Vagina (tissue), 2 donors: Measurements from ENCODE around the gene RIIAD1.

Experiments used
- CTCF ChIP-seq, 3 experiments: fragments of 450-650 bp in 2 of 3; fragments of 200-600 bp in 1 of 3; sonication (generic) in 1 of 3; IDR thresholded peaks; one replicate each; pipeline ENCODE4 v1.5.1; 2017 to 2019; ENCODE audit warnings: antibody characterized with exemption in 3 of 3, mild to moderate bottlenecking in 2 of 3, moderate library complexity in 2 of 3
- POLR2A ChIP-seq, 2 donors: fragments of 450-650 bp; IDR thresholded peaks; one replicate each; pipeline ENCODE4 v1.6.1; 2017; ENCODE audit warnings: antibody characterized with exemption in 2 of 2, mild to moderate bottlenecking in 2 of 2, moderate library complexity in 2 of 2
- POLR2AphosphoS5 ChIP-seq, 2 donors: sonication (generic); formaldehyde crosslinking; IDR thresholded peaks; one replicate each; pipeline ENCODE4 v1.9.0; 2017; ENCODE audit warnings: antibody characterized with exemption in 2 of 2, mild to moderate bottlenecking in 2 of 2, low read depth in 1 of 2; ENCODE audit not compliant: insufficient read depth in 1 of 2

GRCh38 chr1:151737479-151737878, 16.2 kb downstream of the RIIAD1 start:
- no peak for TF ChIP-seq CTCF (IDR thresholded peaks at IDR 0.05)
- no peak for TF ChIP-seq POLR2A (IDR thresholded peaks at IDR 0.05)
- no peak for TF ChIP-seq POLR2AphosphoS5 (IDR thresholded peaks at IDR 0.05; ENCODE audit: insufficient read depth in 1 of 2, low read depth in 1 of 2)
